ENCODE data around the gene OR10AG1.

DNA sequence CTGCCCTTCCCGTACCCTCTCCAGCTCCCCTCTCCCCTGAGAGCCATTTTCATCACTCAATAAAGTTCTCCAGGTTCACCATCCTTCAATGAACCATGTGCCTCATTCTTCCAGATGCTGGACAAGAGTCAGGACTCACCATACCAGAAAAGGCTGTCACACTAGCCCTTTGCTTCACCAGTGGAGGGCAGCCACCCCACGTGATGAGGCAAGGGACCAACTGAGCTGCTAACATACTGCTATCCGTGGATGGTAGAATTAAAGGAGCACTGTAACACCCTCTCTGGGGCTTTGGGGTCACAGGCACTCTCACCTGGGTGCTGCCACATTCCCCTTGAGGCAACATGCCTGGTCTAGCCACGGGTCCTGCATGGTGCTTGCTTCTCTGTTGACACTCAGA is 20.4 kb downstream of the OR10AG1 start:
- TF ChIP-seq, protein P1, sequence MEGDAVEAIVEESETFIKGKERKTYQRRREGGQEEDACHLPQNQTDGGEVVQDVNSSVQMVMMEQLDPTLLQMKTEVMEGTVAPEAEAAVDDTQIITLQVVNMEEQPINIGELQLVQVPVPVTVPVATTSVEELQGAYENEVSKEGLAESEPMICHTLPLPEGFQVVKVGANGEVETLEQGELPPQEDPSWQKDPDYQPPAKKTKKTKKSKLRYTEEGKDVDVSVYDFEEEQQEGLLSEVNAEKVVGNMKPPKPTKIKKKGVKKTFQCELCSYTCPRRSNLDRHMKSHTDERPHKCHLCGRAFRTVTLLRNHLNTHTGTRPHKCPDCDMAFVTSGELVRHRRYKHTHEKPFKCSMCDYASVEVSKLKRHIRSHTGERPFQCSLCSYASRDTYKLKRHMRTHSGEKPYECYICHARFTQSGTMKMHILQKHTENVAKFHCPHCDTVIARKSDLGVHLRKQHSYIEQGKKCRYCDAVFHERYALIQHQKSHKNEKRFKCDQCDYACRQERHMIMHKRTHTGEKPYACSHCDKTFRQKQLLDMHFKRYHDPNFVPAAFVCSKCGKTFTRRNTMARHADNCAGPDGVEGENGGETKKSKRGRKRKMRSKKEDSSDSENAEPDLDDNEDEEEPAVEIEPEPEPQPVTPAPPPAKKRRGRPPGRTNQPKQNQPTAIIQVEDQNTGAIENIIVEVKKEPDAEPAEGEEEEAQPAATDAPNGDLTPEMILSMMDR (IDR thresholded peaks at IDR 0.05) = no peak
- no peak for TF ChIP-seq POLR2A (IDR thresholded peaks at IDR 0.05)

Measured in body of pancreas (tissue), 4 donors.